Brain microvascular endothelial cell (primary cell): ENCODE data around the gene BANF2.

Experiments used
- DNase-seq: peaks from one replicate; pipeline ENCODE4 v3.0.0-alpha.2; 2020
- H3K27ac ChIP-seq: fragments of 250-450 bp; sonication (Bioruptor Pico); 2 replicates; pipeline ENCODE4 v1.5.1; 2020; ENCODE audit warnings: mild to moderate bottlenecking, moderate library complexity
- H3K27me3 ChIP-seq: fragments of 250-450 bp; sonication (Bioruptor Pico); replicated peaks from 2 replicates; pipeline ENCODE4 v1.5.1; 2020; ENCODE audit warnings: mild to moderate bottlenecking
- H3K36me3 ChIP-seq: fragments of 250-450 bp; sonication (Bioruptor Pico); replicated peaks from 2 replicates; pipeline ENCODE4 v1.5.1; 2020; ENCODE audit warnings: mild to moderate bottlenecking
- H3K4me3 ChIP-seq: 2 replicates; pipeline ENCODE4 v1.5.1; 2011; ENCODE audit warnings: low read depth, mild to moderate bottlenecking, control low read depth, low read length, moderate library complexity
- CTCF ChIP-seq: IDR thresholded peaks from 2 replicates; pipeline ENCODE4 v1.5.1; 2011; ENCODE audit warnings: low read depth, mild to moderate bottlenecking, moderate library complexity, low read length, control low read depth, inconsistent platforms; ENCODE audit errors: missing control alignments
- in situ Hi-C: cut with HindIII; loops from 2 replicates; pipeline ENCODE4 v1.10.0; 2017; ENCODE audit warnings: low sequenced_read_pairs, low pct_ligation_motif_present

The BANF2 gene

DNA sequence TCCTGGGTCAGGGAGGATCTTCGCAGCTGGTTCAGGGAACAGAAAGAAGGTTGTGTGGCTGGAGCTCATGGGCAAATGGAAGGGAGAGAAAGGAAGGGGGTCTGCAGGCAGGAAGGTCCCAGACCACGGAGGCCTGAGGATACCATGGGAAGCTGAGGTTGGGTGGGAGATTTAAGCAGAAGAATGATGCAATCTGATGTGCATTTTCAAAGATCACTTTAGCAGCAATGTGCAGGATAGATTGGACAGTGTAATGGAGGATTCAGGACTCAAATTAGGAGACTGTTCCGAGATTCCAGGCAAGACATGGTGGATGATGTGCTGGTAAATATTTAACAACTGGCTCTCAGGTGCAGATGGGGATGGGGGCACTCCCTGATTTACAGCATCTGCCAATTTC is 12.0 kb upstream of the BANF2 start:
- Histone ChIP-seq H3K4me3 (no peak overlapping the region), H3K36me3 (no peaks in the 10 kb centered on the region), H3K27ac (no peak overlapping the region), H3K27me3 (peaks cover 10% of the 10 kb centered on the region)
- TF ChIP-seq CTCF, result no peak
- no peak for DNase-seq
- in situ Hi-C loops, result no loop called here

- no peak for TF ChIP-seq CTCF
- H3K27ac ChIP-seq, result no peak overlapping the region
- H3K4me3 ChIP-seq, result no peak overlapping the region
- in situ Hi-C loops, result no loop called here
- no peaks in the 10 kb centered on the region for H3K36me3 ChIP-seq
- H3K27me3 ChIP-seq, result peaks cover 9% of the 10 kb centered on the region
- no peak for DNase-seq
Observed at GRCh38 chr20:17688965-17689364, 10.8 kb upstream of the BANF2 start.

DNA sequence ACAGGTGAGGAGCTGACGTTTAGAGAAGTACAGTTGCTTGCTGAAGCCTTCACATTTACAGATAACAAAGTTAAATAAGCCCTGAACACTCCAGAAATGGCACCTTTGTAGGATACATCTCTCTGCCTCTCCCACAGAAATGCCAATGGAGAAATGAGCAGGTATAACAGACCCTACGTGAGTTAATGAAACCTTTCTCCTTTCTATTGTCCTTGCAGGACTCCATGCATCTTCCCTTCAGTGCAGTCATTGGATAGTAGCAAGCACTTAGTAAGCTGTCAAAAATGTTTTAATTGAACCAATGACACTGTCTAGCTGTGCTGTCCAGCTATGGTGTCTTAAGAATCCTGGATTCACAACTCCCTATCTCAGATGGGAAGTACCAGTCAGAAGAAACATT is 9.6 kb upstream of the BANF2 start:
- in situ Hi-C loops, result no loop called here
- DNase-seq, result no peak
- no peak overlapping the region for H3K4me3 ChIP-seq
- no peak for TF ChIP-seq CTCF
- no peak overlapping the region for H3K27ac ChIP-seq
- H3K27me3 ChIP-seq, result peaks cover 2% of the 10 kb centered on the region
- no peaks in the 10 kb centered on the region for H3K36me3 ChIP-seq

- H3K4me3 ChIP-seq, result no peak overlapping the region
- no peak overlapping the region for H3K27ac ChIP-seq
- TF ChIP-seq CTCF, result no peak
- no peak for DNase-seq
- H3K36me3 ChIP-seq, result no peaks in the 10 kb centered on the region
- in situ Hi-C loops, result no loop called here
- H3K27me3 ChIP-seq, result no peaks in the 10 kb centered on the region
Observed at GRCh38 chr20:17691758-17692157, 8.0 kb upstream of the BANF2 start.

- no peak for DNase-seq
- Histone ChIP-seq H3K4me3 (no peak overlapping the region), H3K36me3 (no peaks in the 10 kb centered on the region), H3K27me3 (no peaks in the 10 kb centered on the region), H3K27ac (no peak overlapping the region)
- TF ChIP-seq CTCF, result no peak
- in situ Hi-C loops, result no loop called here
Observed at GRCh38 chr20:17693444-17694001, 6.2 kb upstream of the BANF2 start.

DNA sequence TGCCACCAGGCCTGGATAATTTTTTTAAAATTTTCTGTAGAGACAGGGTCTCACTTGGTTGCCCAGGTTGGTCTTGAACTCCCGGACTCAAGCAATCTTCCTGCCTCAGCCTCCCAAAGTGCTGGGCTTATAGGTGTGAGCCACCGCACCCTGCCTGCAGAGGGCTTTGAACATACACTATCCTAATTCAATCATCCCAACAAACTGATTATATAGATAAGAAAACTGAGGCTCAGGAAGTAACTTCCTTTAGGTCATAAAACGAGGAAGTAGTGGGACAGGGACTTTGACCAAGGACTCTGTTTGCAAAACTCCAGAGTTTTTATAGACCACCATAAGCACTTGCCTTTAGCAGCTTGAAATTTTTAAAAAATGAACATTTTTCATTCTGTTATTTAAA is 5.0 kb upstream of the BANF2 start:
- Histone ChIP-seq H3K27me3 (no peaks in the 10 kb centered on the region), H3K4me3 (no peak overlapping the region), H3K36me3 (no peaks in the 10 kb centered on the region), H3K27ac (no peak overlapping the region)
- no peak for TF ChIP-seq CTCF
- in situ Hi-C loops, result no loop called here
- DNase-seq, result no peak
